NCI-H1694 (cell line): ENCODE results near the gene MGLL.

Experiments used
- DNase-seq: peaks from one replicate; lab custom pipeline; 2025; lab: John Stamatoyannopoulos, UW

MGLL gene

GRCh38 chr3:127835993-127836882, 13.9 kb upstream of the MGLL start:
- DNase-seq, result no peak

- DNase-seq, result no peak
Observed at GRCh38 chr3:127834771-127835170, 12.5 kb upstream of the MGLL start.

DNA sequence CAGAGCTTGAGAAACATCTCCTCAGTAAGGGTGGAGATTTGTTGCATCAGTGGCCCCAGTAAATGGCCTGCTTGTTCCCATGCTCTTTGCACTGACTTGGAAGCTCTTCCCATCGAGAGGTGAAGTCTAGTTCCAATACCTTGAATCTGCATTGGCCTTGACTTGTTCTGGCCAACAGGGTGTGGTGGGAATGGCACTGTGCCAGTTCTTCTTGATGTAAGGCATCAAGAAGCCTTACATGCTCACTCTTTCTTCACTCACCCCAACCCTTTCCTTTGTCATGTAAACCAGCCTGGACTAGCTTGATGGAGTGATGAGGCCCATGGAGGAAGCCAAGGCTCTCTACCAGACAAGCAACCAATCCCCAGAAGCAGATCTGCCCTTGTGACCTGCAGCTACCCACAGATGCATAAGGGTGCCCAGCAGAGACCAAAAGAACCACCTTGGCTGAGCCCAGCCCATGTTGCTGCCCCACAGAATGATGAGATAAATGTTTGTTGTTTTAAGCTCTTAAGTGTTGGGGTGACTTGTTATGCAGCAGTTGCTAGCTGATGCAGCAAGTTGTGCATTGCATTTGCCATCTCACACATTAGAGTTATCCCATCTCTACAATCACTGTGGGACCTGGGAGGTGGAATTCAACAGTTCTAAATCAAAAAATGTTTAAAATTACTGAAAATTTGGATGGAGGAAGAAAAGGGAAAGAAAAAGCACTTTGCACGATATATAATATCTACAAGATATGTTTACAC, 11.1 kb upstream of the MGLL start:
- DNase-seq, result no peak

DNA sequence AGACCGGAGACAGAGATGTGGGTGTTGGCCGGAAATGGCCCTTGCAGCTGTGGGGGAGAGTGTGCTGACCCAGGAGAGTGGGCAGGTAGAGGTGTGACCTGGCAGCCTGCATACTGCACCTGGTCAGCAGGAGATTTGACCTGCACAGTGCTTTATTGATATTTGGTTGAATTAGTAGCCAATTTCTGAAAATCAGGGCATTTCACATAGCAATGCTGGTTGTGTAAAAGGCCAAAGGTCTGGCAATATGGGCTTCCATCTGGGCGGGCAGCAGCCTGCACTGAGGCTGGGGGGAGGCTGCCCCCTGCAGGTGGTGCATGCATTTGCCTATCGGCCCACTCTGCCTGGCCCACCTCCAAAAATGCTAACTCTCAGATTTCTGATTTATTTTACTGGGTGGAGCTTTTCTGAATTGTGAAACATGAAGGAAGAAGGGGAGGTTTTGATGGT, 9.4 kb upstream of the MGLL start:
- DNase-seq, result peak; percentile 22

DNA sequence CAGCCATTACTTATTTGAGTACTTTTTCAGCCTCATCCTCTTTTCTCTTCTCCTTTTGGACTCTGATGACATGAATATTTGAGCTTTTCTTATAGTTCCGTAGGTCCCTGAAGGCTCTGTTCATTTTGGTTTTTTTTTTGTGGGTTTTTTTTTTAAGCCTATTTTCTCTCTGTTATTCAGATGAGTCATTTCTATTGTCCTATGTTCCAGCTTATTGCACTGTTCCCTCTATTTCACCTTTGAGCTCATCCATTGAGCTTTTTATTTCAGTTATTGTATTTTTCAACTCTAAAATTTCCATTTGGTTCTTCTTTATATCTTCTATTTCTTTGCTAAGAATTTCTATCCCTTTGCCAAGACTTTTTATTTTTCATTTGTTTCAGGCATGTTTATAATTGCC, 7.2 kb upstream of the MGLL start:
- no peak for DNase-seq

- no peak for DNase-seq
Observed at GRCh38 chr3:127827808-127828207, 5.5 kb upstream of the MGLL start.

GRCh38 chr3:127825756-127826155, 3.4 kb upstream of the MGLL start:
- no peak for DNase-seq

- no peak for DNase-seq
Observed at GRCh38 chr3:127824151-127824825, 2.0 kb upstream of the MGLL start.

DNA sequence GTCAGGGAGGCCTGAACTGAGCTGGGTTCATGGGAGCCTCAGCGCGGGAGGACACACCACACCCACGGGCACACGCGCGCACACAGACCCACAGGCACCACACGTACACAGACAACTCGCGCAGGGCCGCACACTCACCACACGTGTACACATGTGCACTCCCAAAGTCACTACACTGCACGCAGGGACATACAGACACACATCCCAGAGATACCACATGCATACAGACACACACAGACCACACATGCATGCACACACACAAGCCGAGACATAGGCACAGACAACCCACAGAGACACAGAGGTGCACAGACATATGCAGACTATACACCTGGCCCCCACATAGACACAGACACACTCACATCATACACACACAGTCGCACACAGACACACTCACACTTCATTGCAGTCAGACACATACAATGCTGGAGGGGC, 1.1 kb upstream of the MGLL start:
- DNase-seq, result no peak

DNA sequence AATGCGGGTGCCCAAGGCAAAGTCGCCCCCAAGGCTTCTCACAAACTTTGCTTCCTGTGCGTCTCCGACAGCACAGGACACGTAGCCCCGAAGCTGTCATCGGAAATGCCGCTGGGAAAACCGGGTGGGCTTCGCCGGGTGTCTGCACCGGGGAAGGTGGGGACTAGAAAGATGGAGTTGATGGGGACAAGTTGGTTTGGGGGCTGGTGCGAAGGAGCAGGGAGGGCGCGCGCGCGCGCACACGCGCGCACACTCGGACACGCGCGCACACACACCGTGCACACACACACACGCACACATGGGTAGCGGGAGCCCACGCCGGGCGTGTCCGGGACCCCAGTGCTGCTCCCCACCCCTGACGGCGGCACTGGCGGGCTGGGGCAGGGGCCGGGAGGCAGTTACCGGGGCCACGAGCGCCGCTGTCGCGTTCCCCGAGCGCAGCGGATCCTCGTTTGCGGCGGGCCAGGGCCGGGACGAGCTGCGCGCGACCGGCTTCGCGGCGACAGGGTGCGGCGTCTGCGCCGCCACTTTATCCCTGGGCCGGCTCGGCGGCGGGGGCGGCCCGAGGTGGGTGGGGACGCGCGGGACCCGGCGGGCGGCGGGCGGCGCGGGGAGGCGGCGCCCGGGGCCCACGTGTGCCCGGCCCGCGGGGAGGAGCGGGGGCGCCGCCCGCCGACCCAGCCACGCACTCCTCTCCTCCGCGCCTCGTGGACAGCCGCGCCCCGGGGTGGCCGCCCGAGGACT, 539 bp upstream of the MGLL start:
- no peak for DNase-seq

- DNase-seq, result no peak
Observed at GRCh38 chr3:127821394-127821793, 921 bp downstream of the MGLL start.

GRCh38 chr3:127820826-127821313, 1.4 kb downstream of the MGLL start:
- no peak for DNase-seq

DNA sequence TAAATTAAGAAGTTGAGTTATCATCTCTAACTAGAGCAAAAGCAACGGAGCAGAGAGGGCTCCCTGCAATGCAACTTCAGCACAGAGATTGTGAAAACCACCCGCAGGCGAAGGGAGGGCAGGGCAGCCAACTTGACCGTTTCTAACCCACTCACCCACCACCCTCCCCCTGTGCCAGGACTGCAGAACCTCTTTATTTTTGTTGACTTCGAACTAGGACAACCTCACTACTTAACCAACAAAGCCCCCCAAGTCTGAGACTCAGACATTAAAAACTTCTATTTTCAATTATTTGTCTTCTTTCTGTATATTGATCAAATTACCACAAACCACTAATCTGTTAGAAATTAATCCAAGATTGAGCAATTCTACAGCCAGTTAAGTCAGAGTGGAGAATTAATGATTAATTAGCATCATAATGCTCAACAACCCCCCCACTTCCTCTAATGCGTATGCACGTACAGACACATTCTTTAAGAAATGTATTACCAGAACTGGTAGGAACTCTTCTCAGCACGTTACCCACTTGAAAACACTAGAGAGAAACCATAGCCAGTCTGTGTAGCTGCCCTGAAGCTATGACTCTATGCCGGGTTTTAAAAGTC, 2.0 kb downstream of the MGLL start:
- no peak for DNase-seq

DNA sequence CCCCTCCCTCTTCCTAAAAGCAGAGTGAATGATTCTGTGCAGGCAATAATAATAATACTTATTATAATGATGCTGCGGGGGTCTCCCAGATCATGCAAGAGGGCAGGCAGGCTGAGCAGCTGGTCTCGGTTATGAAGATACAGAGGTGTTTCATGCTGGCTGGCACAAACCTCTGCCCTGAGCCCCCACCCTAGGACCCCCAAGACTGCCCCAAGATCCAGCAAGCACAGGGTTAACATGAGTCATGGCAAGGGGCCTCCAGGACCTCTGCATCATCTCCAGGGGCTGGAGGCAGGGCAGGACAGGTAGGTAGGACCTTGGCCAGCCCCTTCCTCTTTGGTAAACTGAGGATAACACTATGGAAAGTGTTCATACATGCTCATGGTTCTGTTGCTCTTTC, 2.7 kb downstream of the MGLL start:
- DNase-seq, result no peak

GRCh38 chr3:127819086-127819485, 3.2 kb downstream of the MGLL start:
- no peak for DNase-seq

DNA sequence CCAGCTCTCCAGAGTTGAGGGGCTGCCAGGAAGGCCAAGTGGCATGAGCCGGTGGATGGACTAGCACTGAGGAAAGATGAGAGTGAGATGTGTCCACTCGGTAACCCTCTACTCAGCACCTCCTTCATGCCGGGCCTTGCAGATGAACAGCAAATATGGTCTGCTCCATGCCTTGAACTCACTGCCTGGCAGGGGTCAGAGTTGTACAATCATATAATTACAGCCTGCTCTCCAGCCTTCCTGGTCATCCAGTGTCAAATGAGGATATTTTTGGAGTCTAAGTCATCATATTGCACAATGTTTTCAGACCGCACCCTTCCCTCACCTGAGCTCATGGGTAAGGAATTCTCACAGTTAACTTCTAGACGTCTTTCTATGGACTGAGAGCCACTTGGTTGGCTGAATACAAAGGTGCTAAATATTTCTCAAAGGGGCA, 4.9 kb downstream of the MGLL start:
- DNase-seq, result no peak

- DNase-seq, result no peak
Observed at GRCh38 chr3:127816783-127817405, 5.4 kb downstream of the MGLL start.

- no peak for DNase-seq
Observed at GRCh38 chr3:127815641-127816605, 6.4 kb downstream of the MGLL start.

DNA sequence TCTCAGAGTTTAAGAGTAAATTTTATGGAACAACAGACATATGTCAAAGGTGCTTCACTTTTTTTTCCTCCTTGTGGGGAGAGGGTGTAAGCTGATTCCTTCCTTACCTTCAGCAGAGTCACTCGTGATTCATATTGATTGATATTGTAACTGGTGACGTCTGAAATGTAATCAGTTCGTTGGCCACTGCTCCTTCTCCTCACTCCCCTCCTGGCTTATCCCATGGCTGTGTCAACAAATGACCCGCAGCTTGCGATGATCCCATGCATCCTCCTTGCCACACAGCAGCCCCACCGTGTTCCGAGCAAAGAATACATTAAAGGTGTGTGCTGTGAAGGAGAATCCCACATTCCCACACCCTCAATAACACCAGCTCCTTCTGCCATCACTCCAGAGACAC, 7.3 kb downstream of the MGLL start:
- DNase-seq, result no peak
